Neuronal stem cell (in vitro differentiated cells): ENCODE results near the gene AFG1L.

Source experiments
- DNase-seq: peaks from one replicate; pipeline ENCODE4 v3.0.0-alpha.2; 2013; ENCODE audit warnings: low spot score
- H2AFZ ChIP-seq: one replicate; pipeline ENCODE4 v1.6.1; 2013; ENCODE audit warnings: mild to moderate bottlenecking, low read length, inconsistent platforms
- H2AK5ac ChIP-seq: 2 replicates; pipeline ENCODE4 v1.6.1; 2013; ENCODE audit warnings: low read depth, mild to moderate bottlenecking, inconsistent platforms, low read length, moderate library complexity, mixed read lengths
- H2BK120ac ChIP-seq: 2 replicates; pipeline ENCODE4 v1.6.1; 2013; ENCODE audit warnings: low read depth, mild to moderate bottlenecking, inconsistent platforms, low read length, moderate library complexity, mixed read lengths
- H2BK12ac ChIP-seq: one replicate; pipeline ENCODE4 v1.6.1; 2013; ENCODE audit warnings: low read length, inconsistent platforms
- H2BK15ac ChIP-seq: 2 replicates; pipeline ENCODE4 v1.6.1; 2013; ENCODE audit warnings: mild to moderate bottlenecking, low read length, inconsistent platforms, mixed read lengths
- H2BK5ac ChIP-seq: one replicate; pipeline ENCODE4 v1.6.1; 2013; ENCODE audit warnings: inconsistent platforms, mild to moderate bottlenecking, low read length, moderate library complexity
- H3K14ac ChIP-seq: one replicate; pipeline ENCODE4 v1.6.1; 2013; ENCODE audit warnings: low read length, inconsistent platforms
- H3K18ac ChIP-seq: 2 replicates; pipeline ENCODE4 v1.6.1; 2013; ENCODE audit warnings: low read length, inconsistent platforms
- H3K23ac ChIP-seq: 2 replicates; pipeline ENCODE4 v1.6.1; 2013; ENCODE audit warnings: low read depth, mild to moderate bottlenecking, mixed read lengths, low read length, inconsistent platforms; ENCODE audit not compliant: poor library complexity
- H3K27ac ChIP-seq: replicated peaks from 3 replicates; pipeline ENCODE4 v1.5.1; 2013; ENCODE audit warnings: low read length, inconsistent platforms
- H3K27me3 ChIP-seq, 3 experiments: 2 replicates each; pipeline ENCODE4 v1.6.1; 2013; ENCODE audit warnings: low read length in 3 of 3, mild to moderate bottlenecking in 2 of 3, inconsistent platforms in 1 of 3, low read depth in 1 of 3, mixed read lengths in 1 of 3, moderate library complexity in 1 of 3; ENCODE audit not compliant: control insufficient read depth in 3 of 3, insufficient read depth in 3 of 3
- H3K36me3 ChIP-seq, 2 donors: replicated peaks in 1 of 2; 2 replicates each; pipeline ENCODE4 v1.6.1; 2013; ENCODE audit warnings: low read length in 2 of 2; ENCODE audit not compliant: control insufficient read depth in 2 of 2, insufficient read depth in 2 of 2
- H3K4ac ChIP-seq: 2 replicates; pipeline ENCODE4 v1.6.1; 2013; ENCODE audit warnings: inconsistent platforms, mild to moderate bottlenecking, low read length, moderate library complexity
- H3K4me1 ChIP-seq, 2 donors: 1 replicate in 1 of 2; 2 replicates in 1 of 2; pipeline ENCODE4 v1.6.1; 2013; ENCODE audit warnings: low read length in 2 of 2, low read depth in 1 of 2; ENCODE audit not compliant: control insufficient read depth in 2 of 2, insufficient read depth in 1 of 2
- H3K4me2 ChIP-seq: one replicate; pipeline ENCODE4 v1.6.1; 2013; ENCODE audit warnings: mild to moderate bottlenecking, low read length, inconsistent platforms; ENCODE audit not compliant: insufficient read depth, poor library complexity, severe bottlenecking
- H3K4me3 ChIP-seq, 2 donors: 2 replicates each; pipeline ENCODE4 v1.5.1; 2013; ENCODE audit warnings: low read length in 2 of 2, mild to moderate bottlenecking in 2 of 2, inconsistent platforms in 1 of 2, moderate library complexity in 1 of 2
- H3K79me1 ChIP-seq: one replicate; pipeline ENCODE4 v1.6.1; 2013; ENCODE audit warnings: low read depth, mild to moderate bottlenecking, inconsistent platforms, low read length, moderate library complexity
- H3K9ac ChIP-seq: one replicate; pipeline ENCODE4 v1.6.1; 2013; ENCODE audit warnings: mild to moderate bottlenecking, low read depth, low read length, inconsistent platforms; ENCODE audit not compliant: poor library complexity
- H3K9me3 ChIP-seq, 2 donors: replicated peaks in 1 of 2; 2 replicates each; pipeline versions ENCODE3 to v1.6.1; 2013; ENCODE audit warnings: low read length in 2 of 2, mild to moderate bottlenecking in 2 of 2, inconsistent platforms in 1 of 2, low read depth in 1 of 2, mixed read lengths in 1 of 2, moderate library complexity in 1 of 2; ENCODE audit not compliant: control insufficient read depth in 2 of 2, insufficient read depth in 1 of 2
- H4K8ac ChIP-seq: one replicate; pipeline ENCODE4 v1.6.1; 2013; ENCODE audit warnings: low read depth, mild to moderate bottlenecking, inconsistent platforms, low read length, moderate library complexity
- H4K91ac ChIP-seq: one replicate; pipeline ENCODE4 v1.6.1; 2013; ENCODE audit warnings: low read length, low read depth, mild to moderate bottlenecking, inconsistent platforms; ENCODE audit not compliant: poor library complexity
- WGBS, 2 donors: extraction: QIAGEN DNeasy Blood & Tissue Kit; methylation state at CpG; one replicate each; pipeline ENCODE4 v1.1.7; 2013; ENCODE audit warnings: missing lambda C conversion rate in 2 of 2, mixed read lengths in 1 of 2; ENCODE audit not compliant: insufficient read length in 2 of 2, insufficient replicate concordance in 1 of 2; ENCODE audit errors: extremely low coverage in 2 of 2; 5-methylcytosine and 5-hydroxymethylcytosine counted together

AFG1L gene

DNA sequence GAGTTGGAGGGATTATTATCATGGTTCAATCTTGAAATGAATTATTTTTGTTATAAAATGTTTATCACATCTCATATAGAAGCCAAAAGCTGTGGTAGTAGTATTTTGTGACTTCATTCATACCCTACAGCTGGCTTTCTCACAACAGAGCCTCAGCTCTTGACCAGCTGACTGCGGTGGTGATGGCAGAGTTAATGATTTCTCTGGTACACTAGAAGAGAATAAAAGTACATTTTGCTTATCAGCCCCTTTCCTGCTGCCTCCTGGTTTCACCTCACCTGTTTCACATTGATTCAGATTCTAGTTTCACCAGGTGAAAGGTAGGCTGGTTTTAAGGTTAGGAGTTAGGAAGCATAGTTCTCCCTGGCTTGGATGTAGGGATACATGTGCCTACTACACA lies 55.7 kb downstream of the AFG1L start:
- H2BK5ac ChIP-seq, result no peak overlapping the region
- no peaks in the 10 kb centered on the region for H3K27me3 ChIP-seq
- H3K14ac ChIP-seq, result no peak overlapping the region
- no peak overlapping the region for H3K9ac ChIP-seq
- H3K4me2 ChIP-seq, result no peak overlapping the region
- no peaks in the 10 kb centered on the region for H3K4me1 ChIP-seq
- no CpG with 5 or more reads among the region's 1 CpG for WGBS, 2 donors
- no peak overlapping the region for H2AFZ ChIP-seq
- no peaks in the 10 kb centered on the region for H3K9me3 ChIP-seq
- no peak overlapping the region for H3K27ac ChIP-seq
- no peak overlapping the region for H4K8ac ChIP-seq
- no peaks in the 10 kb centered on the region for H3K36me3 ChIP-seq
- no peak overlapping the region for H2AK5ac ChIP-seq
- no peak overlapping the region for H3K18ac ChIP-seq
- no peak overlapping the region for H2BK15ac ChIP-seq
- H4K91ac ChIP-seq, result no peak overlapping the region
- H2BK120ac ChIP-seq, result no peak overlapping the region
- no peaks in the 10 kb centered on the region for H3K79me1 ChIP-seq
- no peak overlapping the region for H3K4me3 ChIP-seq
- H2BK12ac ChIP-seq, result no peak overlapping the region
- no peak overlapping the region for H3K4ac ChIP-seq
- no peak overlapping the region for H3K23ac ChIP-seq
- DNase-seq, result no peak

- no peaks in the 10 kb centered on the region for H3K79me1 ChIP-seq
- no peak overlapping the region for H2BK120ac ChIP-seq
- no peak overlapping the region for H3K23ac ChIP-seq
- H3K9me3 ChIP-seq, result no peaks in the 10 kb centered on the region
- H3K4me1 ChIP-seq, result peaks cover 0 to 2% of the 10 kb centered on the region in 2 donors
- no peak overlapping the region for H2BK12ac ChIP-seq
- no CpG with 5 or more reads among the region's 1 CpG for WGBS, 2 donors
- H4K91ac ChIP-seq, result no peak overlapping the region
- H3K18ac ChIP-seq, result no peak overlapping the region
- H2BK15ac ChIP-seq, result no peak overlapping the region
- no peak overlapping the region for H2AFZ ChIP-seq
- H2BK5ac ChIP-seq, result no peak overlapping the region
- no peaks in the 10 kb centered on the region for H3K36me3 ChIP-seq
- no peak overlapping the region for H3K9ac ChIP-seq
- H3K14ac ChIP-seq, result no peak overlapping the region
- no peak overlapping the region for H3K4me3 ChIP-seq
- no peak for DNase-seq
- H3K4ac ChIP-seq, result no peak overlapping the region
- H2AK5ac ChIP-seq, result no peak overlapping the region
- no peak overlapping the region for H4K8ac ChIP-seq
- no peaks in the 10 kb centered on the region for H3K27me3 ChIP-seq
- no peak overlapping the region for H3K4me2 ChIP-seq
- no peak overlapping the region for H3K27ac ChIP-seq
These were observed 59.0 kb downstream of the AFG1L start for GRCh38 chr6:108353853-108354252.

- Histone ChIP-seq H3K18ac (no peak overlapping the region), H3K9ac (no peak overlapping the region), H3K79me1 (no peaks in the 10 kb centered on the region), H3K23ac (no peak overlapping the region), H3K27me3 (no peaks in the 10 kb centered on the region), H2BK5ac (no peak overlapping the region), H2BK12ac (no peak overlapping the region), H2BK15ac (no peak overlapping the region), H3K4me1 (peaks cover 0 to 2% of the 10 kb centered on the region in 2 donors), H2AK5ac (no peak overlapping the region), H3K9me3 (no peaks in the 10 kb centered on the region), H3K14ac (no peak overlapping the region), H4K8ac (no peak overlapping the region), H3K4me3 (no peak overlapping the region), H4K91ac (no peak overlapping the region), H3K27ac (no peak overlapping the region), H3K4me2 (no peak overlapping the region), H2BK120ac (no peak overlapping the region), H3K36me3 (no peaks in the 10 kb centered on the region), H2AFZ (no peak overlapping the region), H3K4ac (no peak overlapping the region)
- DNase-seq, result no peak
- no CpG with 5 or more reads among the region's 2 CpGs for WGBS, 2 donors
These were observed 60.3 kb downstream of the AFG1L start for GRCh38 chr6:108355120-108355519.

DNA sequence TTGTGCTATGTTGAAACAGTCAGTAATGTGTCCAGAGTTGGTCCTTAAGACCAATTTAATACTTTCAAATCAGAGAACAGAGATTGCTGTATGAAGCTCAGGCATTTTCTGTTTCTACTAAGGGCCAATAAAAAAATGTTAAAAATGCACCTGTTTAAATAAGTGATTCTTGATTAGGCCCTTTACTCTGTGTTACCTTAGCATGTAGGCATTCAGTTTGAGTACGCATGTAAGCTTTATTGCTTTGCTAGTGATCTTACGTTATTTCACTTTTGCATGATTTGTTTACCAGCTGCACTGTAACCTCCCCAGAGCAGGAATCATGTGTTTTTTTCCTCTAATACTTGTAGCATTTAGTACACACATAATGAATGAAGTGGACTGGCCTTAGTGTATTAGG lies 61.0 kb downstream of the AFG1L start:
- no peaks in the 10 kb centered on the region for H3K27me3 ChIP-seq
- no peak overlapping the region for H3K27ac ChIP-seq
- H4K91ac ChIP-seq, result no peak overlapping the region
- WGBS, 2 donors, result no CpG with 5 or more reads among the region's 2 CpGs
- H4K8ac ChIP-seq, result no peak overlapping the region
- H2AFZ ChIP-seq, result no peak overlapping the region
- no peak overlapping the region for H3K4me3 ChIP-seq
- H3K36me3 ChIP-seq, result no peaks in the 10 kb centered on the region
- no peaks in the 10 kb centered on the region for H3K79me1 ChIP-seq
- H2BK15ac ChIP-seq, result no peak overlapping the region
- H3K4ac ChIP-seq, result no peak overlapping the region
- no peak overlapping the region for H3K14ac ChIP-seq
- no peak overlapping the region for H2BK5ac ChIP-seq
- H3K4me1 ChIP-seq, result peaks cover 0 to 2% of the 10 kb centered on the region in 2 donors
- DNase-seq, result no peak
- H3K4me2 ChIP-seq, result no peak overlapping the region
- no peak overlapping the region for H3K23ac ChIP-seq
- H2AK5ac ChIP-seq, result no peak overlapping the region
- H3K9me3 ChIP-seq, result no peaks in the 10 kb centered on the region
- no peak overlapping the region for H2BK12ac ChIP-seq
- H3K9ac ChIP-seq, result no peak overlapping the region
- no peak overlapping the region for H2BK120ac ChIP-seq
- H3K18ac ChIP-seq, result no peak overlapping the region
